PC-3 (cell line): ENCODE results near the gene TENT4B. TPM values are rescaled to one million over a fixed set of nuclear protein-coding genes. Genes with fewer than 3 reads are reported as not detected.
"Not testable (repeated sequence)": the region's sequence is repeated elsewhere in the genome, so short reads cannot be mapped to it uniquely, and the experiment has no call there.

Experiments
- ATAC-seq: fragments of 200-7000 bp; cut with Tn5 transposase; 2 replicates; pipeline ENCODE4 v1.9.1; 2020; ENCODE audit warnings: mild to moderate bottlenecking, moderate library complexity
- BruUV-seq: library from RNA; stranded (reverse); fragments of 400-500 nt; replicated peaks from 2 replicates; lab custom pipeline; 2021; lab: Mats Ljungman, UMichigan
- CTCF ChIA-PET: fragments of 300-600 bp; sonication (Branson Sonifier 250); formaldehyde crosslinking; loops from one replicate; lab custom pipeline; 2022; ENCODE audit warnings: antibody characterized with exemption; lab: Charles Lee
- POLR2A ChIA-PET: fragments of 300-600 bp; sonication (Branson Sonifier 250); formaldehyde crosslinking; loops from one replicate; lab custom pipeline; 2022; ENCODE audit warnings: antibody characterized with exemption; ENCODE audit not compliant: unreplicated experiment; lab: Charles Lee
- DNase-seq: peaks from one replicate; pipeline ENCODE4 v3.0.0-alpha.2; 2015
- H2AFZ ChIP-seq: fragments of 300-600 bp; sonication (generic); 2 replicates; pipeline ENCODE4 v1.6.0; 2016; ENCODE audit warnings: antibody characterized with exemption, low read length
- H3F3A ChIP-seq: fragments of 300-600 bp; sonication (generic); one replicate; pipeline ENCODE4 v1.6.0; 2017; ENCODE audit warnings: antibody characterized with exemption, low read length, control low read depth, mild to moderate bottlenecking; ENCODE audit not compliant: unreplicated experiment
- H3K27ac ChIP-seq: fragments of 300-600 bp; sonication (generic); 2 replicates; pipeline ENCODE4 v1.5.1; 2016; ENCODE audit warnings: mild to moderate bottlenecking, low read length
- H3K27me3 ChIP-seq: fragments of 300-600 bp; sonication (generic); 2 replicates; pipeline ENCODE4 v1.6.1; 2016; ENCODE audit warnings: low read length, mixed read lengths
- H3K36me3 ChIP-seq: fragments of 300-600 bp; sonication (generic); 2 replicates; pipeline ENCODE4 v1.6.1; 2016; ENCODE audit warnings: low read depth, mixed run types, low read length, mixed read lengths
- H3K4me1 ChIP-seq: fragments of 300-600 bp; sonication (generic); 2 replicates; pipeline ENCODE4 v1.5.1; 2016; ENCODE audit warnings: low read length; ENCODE audit not compliant: insufficient read depth
- H3K4me2 ChIP-seq: fragments of 300-600 bp; sonication (generic); 2 replicates; pipeline ENCODE4 v1.6.0; 2016; ENCODE audit warnings: low read length
- H3K4me3 ChIP-seq: fragments of 300-600 bp; sonication (generic); 2 replicates; pipeline ENCODE4 v1.5.1; 2016; ENCODE audit warnings: mild to moderate bottlenecking, low read length, mixed read lengths
- H3K79me2 ChIP-seq: fragments of 300-600 bp; sonication (generic); 2 replicates; pipeline ENCODE4 v1.6.1; 2017; ENCODE audit warnings: low read length, mixed read lengths
- H3K9ac ChIP-seq: fragments of 300-600 bp; sonication (generic); 2 replicates; pipeline ENCODE4 v1.6.0; 2016; ENCODE audit warnings: mild to moderate bottlenecking, low read length
- H3K9me2 ChIP-seq: fragments of 300-600 bp; sonication (generic); replicated peaks from 2 replicates; pipeline ENCODE4 v1.6.1; 2016; ENCODE audit warnings: mixed run types, low read length, mixed read lengths
- H3K9me3 ChIP-seq: fragments of 300-600 bp; sonication (generic); 2 replicates; pipeline ENCODE4 v1.6.1; 2016; ENCODE audit warnings: low read length, mixed read lengths
- H4K20me1 ChIP-seq: fragments of 300-600 bp; sonication (generic); 2 replicates; pipeline ENCODE4 v1.6.1; 2016; ENCODE audit warnings: low read length, mixed read lengths
- CTCF ChIP-seq: fragments of 300-600 bp; sonication (generic); conservative IDR thresholded peaks from 2 replicates; pipeline ENCODE4 v1.5.1; 2017; ENCODE audit warnings: antibody characterized with exemption, low read depth, mild to moderate bottlenecking, low read length
- EZH2 ChIP-seq: fragments of 300-600 bp; sonication (generic); IDR thresholded peaks from one replicate; pipeline ENCODE4 v1.6.1; 2017; ENCODE audit warnings: antibody characterized with exemption, mild to moderate bottlenecking, low read length; ENCODE audit not compliant: unreplicated experiment
- EZH2phosphoT487 ChIP-seq: fragments of 300-600 bp; sonication (generic); IDR thresholded peaks from 2 replicates; pipeline ENCODE4 v1.6.1; 2018; ENCODE audit warnings: mild to moderate bottlenecking, antibody characterized with exemption, low read length, borderline replicate concordance
- intact Hi-C: fragments of 100-400 bp; cut with micrococcal nuclease; formaldehyde crosslinking; loops from 2 replicates; pipeline ENCODE4 v1.9.0; 2023
- total RNA-seq: library from RNA; depleted of rRNA; stranded (reverse); fragments of >200 nt; gene quantifications from 2 replicates; pipeline ENCODE4 v1.2.3, GENCODE V29; 2014

TENT4B gene
- total RNA-seq, 1 experiment from 2014 or later: 6.3 TPM

GRCh38 chr16:50167556-50167955 lies 14.4 kb downstream of the TENT4B start:
- TF ChIP-seq EZH2 (no peak), CTCF (no peak), EZH2phosphoT487 (no peak)
- intact Hi-C loops: no loop called here
- H4K20me1 ChIP-seq: 0 out of 2 replicates have a peak, but pooled peaks cover 3% of the 10 kb centered on the region
- H3K27me3 ChIP-seq: no peaks in the 10 kb centered on the region
- no peaks in the 10 kb centered on the region for H3K9me3 ChIP-seq
- peaks cover 8% of the 10 kb centered on the region for H3K4me1 ChIP-seq
- no peak overlapping the region for H2AFZ ChIP-seq
- H3K79me2 ChIP-seq: peaks cover 87% of the 10 kb centered on the region
- no peak overlapping the region for H3K4me3 ChIP-seq
- ChIA-PET POLR2A (no interaction called here), CTCF (no interaction called here)
- no peak overlapping the region for H3K4me2 ChIP-seq
- no peaks in the 10 kb centered on the region for H3K36me3 ChIP-seq
- H3F3A ChIP-seq: no peaks in the 10 kb centered on the region
- no peak overlapping the region for H3K9ac ChIP-seq
- no TSS peak for BruUV-seq
- H3K27ac ChIP-seq: no peak overlapping the region
- no peak for ATAC-seq
- DNase-seq: no peak
- H3K9me2 ChIP-seq: no peaks in the 10 kb centered on the region

GRCh38 chr16:50169555-50170096 lies 16.5 kb downstream of the TENT4B start:
- no peaks in the 10 kb centered on the region for H3K27me3 ChIP-seq
- no peak overlapping the region for H2AFZ ChIP-seq
- TF ChIP-seq EZH2: no peak
- no peak for TF ChIP-seq CTCF
- no peak for TF ChIP-seq EZH2phosphoT487
- no peaks in the 10 kb centered on the region for H3F3A ChIP-seq
- CTCF ChIA-PET: no interaction called here
- H3K79me2 ChIP-seq: peaks cover 79% of the 10 kb centered on the region
- H3K36me3 ChIP-seq: no peaks in the 10 kb centered on the region
- no peak overlapping the region for H3K4me3 ChIP-seq
- H4K20me1 ChIP-seq: no peaks in the 10 kb centered on the region
- H3K27ac ChIP-seq: no peak overlapping the region
- ATAC-seq: no peak
- intact Hi-C loops: no loop called here
- BruUV-seq: no TSS peak
- H3K9me2 ChIP-seq: no peaks in the 10 kb centered on the region
- H3K4me2 ChIP-seq: no peak overlapping the region
- H3K4me1 ChIP-seq: peaks cover 8% of the 10 kb centered on the region
- no peak for DNase-seq
- POLR2A ChIA-PET: no interaction called here
- H3K9ac ChIP-seq: no peak overlapping the region
- H3K9me3 ChIP-seq: no peaks in the 10 kb centered on the region

GRCh38 chr16:50171773-50172172 lies 18.7 kb downstream of the TENT4B start:
- peaks cover 64% of the 10 kb centered on the region for H3K79me2 ChIP-seq
- POLR2A ChIA-PET, ATAC-seq: not testable (repeated sequence)

More at GRCh38 chr16:50171773-50172172, 18.7 kb downstream of the TENT4B start:
- H3K27ac ChIP-seq, H3F3A ChIP-seq, H3K27me3 ChIP-seq, H3K36me3 ChIP-seq, H3K4me3 ChIP-seq, H3K4me2 ChIP-seq, H4K20me1 ChIP-seq, H3K9me2 ChIP-seq, H3K9me3 ChIP-seq, intact Hi-C loops, H2AFZ ChIP-seq, BruUV-seq, H3K9ac ChIP-seq, DNase-seq, H3K4me1 ChIP-seq: not testable (repeated sequence)
- CTCF ChIA-PET: interaction anchor here (0.6 kb wide), 1 partner anchor 1541 kb away, joined by 3 read pairs; no protein-coding TSS in a partner anchor
